Measurements from ENCODE around the gene ITIH4. TPM values are rescaled to one million over a fixed set of nuclear protein-coding genes. Genes with fewer than 3 reads are reported as not detected.

ITIH4 gene
- total RNA-seq, 1 experiment from 2014 or later, result 2.4 TPM

GRCh38 chr3:52836471-52836845 lies 6.0 kb upstream of the ITIH4 start:
- no peak overlapping the region for H3K4me3 Mint-ChIP-seq
- peaks cover 5% of the 10 kb centered on the region; the same call in 1 of the 2 replicates for H3K4me1 Mint-ChIP-seq
- H3K27me3 Mint-ChIP-seq (ENCODE audit: low read depth), result no peaks in the 10 kb centered on the region
- no peak for ATAC-seq
- no peak for TF ChIP-seq PREB (CRISPR knock-in tag; IDR thresholded peaks at IDR 0.05; ENCODE audit: borderline replicate concordance)
- TF ChIP-seq, protein P1, sequence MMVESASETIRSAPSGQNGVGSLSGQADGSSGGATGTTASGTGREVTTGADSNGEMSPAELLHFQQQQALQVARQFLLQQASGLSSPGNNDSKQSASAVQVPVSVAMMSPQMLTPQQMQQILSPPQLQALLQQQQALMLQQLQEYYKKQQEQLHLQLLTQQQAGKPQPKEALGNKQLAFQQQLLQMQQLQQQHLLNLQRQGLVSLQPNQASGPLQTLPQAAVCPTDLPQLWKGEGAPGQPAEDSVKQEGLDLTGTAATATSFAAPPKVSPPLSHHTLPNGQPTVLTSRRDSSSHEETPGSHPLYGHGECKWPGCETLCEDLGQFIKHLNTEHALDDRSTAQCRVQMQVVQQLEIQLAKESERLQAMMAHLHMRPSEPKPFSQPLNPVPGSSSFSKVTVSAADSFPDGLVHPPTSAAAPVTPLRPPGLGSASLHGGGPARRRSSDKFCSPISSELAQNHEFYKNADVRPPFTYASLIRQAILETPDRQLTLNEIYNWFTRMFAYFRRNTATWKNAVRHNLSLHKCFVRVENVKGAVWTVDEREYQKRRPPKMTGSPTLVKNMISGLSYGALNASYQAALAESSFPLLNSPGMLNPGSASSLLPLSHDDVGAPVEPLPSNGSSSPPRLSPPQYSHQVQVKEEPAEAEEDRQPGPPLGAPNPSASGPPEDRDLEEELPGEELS (CRISPR knock-in tag; IDR thresholded peaks at IDR 0.05), result no peak
- TF ChIP-seq ATF2 (CRISPR knock-in tag; IDR thresholded peaks at IDR 0.05; ENCODE audit: borderline replicate concordance, low read depth), result no peak
- TF ChIP-seq, protein P2, sequence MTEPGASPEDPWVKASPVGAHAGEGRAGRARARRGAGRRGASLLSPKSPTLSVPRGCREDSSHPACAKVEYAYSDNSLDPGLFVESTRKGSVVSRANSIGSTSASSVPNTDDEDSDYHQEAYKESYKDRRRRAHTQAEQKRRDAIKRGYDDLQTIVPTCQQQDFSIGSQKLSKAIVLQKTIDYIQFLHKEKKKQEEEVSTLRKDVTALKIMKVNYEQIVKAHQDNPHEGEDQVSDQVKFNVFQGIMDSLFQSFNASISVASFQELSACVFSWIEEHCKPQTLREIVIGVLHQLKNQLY (CRISPR knock-in tag; IDR thresholded peaks at IDR 0.05), result no peak
- no peak for TF ChIP-seq CREM (CRISPR knock-in tag; IDR thresholded peaks at IDR 0.05)
- no peak for TF ChIP-seq KAT7 (CRISPR knock-in tag; IDR thresholded peaks at IDR 0.05; ENCODE audit: borderline replicate concordance)
- no peak for TF ChIP-seq NR2C2 (CRISPR knock-in tag; IDR thresholded peaks at IDR 0.05)
- TF ChIP-seq ERG (CRISPR knock-in tag; IDR thresholded peaks at IDR 0.05), result no peak
- no peak for TF ChIP-seq FOXP1 (CRISPR knock-in tag; IDR thresholded peaks at IDR 0.05; ENCODE audit: borderline replicate concordance)
- TF ChIP-seq RELA (CRISPR knock-in tag; IDR thresholded peaks at IDR 0.05; ENCODE audit: borderline replicate concordance), result no peak
- TF ChIP-seq ZNF263 (CRISPR knock-in tag; IDR thresholded peaks at IDR 0.05; ENCODE audit: low read depth), result no peak
- no peak for TF ChIP-seq FOXK1 (CRISPR knock-in tag; IDR thresholded peaks at IDR 0.05)
- ChIA-PET CTCF (interaction anchor here (0.8 to 1.5 kb wide), 4 partner anchors 15 to 44 kb away, joined by 4 to 10 read pairs (median 6); no protein-coding TSS in a partner anchor), POLR2A (no interaction called here)
- no peak for DNase-seq (ENCODE audit: low spot score)
- H3K36me3 Mint-ChIP-seq, result peaks cover 6% of the 10 kb centered on the region
- no peaks in the 10 kb centered on the region for H3K9me3 Mint-ChIP-seq
- no peak overlapping the region for H3K27ac Mint-ChIP-seq

DNA sequence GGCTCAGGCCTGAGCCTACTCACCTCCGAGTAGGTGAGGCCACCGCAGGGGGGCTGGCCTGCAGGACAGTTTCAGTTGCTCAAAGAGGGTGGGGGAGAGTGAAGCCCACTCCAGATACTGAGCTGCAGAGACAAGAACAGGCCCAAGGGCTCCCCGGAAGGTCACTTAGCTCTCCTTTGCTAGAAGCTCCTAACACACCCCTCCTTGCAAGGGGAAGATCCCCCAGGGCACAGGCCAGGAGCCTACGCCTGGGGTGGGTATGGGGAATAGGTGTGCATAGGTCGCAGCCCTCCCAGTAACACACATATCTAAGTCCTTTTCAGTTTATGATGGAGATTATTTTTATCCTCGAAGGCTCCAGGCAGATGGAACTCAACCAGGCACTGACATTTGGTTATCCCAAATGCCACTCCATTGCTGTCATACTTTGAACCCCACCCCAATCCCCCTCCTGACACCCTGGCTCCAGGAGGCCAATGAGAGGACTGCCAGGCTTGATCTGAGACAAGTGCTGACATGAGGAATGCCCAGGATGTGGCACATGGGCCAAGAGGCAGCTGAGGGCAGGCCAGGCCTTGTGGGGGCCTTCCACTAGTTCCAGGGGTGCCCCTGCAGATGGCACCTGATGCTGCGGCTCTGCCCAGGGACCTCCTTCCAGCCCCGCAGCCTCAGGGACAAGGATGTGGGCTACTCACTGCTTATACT lies 5.4 kb upstream of the ITIH4 start:
- Mint-ChIP-seq H3K36me3 (peaks cover 6% of the 10 kb centered on the region), H3K4me3 (no peak overlapping the region), H3K27me3 (ENCODE audit: low read depth) (no peaks in the 10 kb centered on the region), H3K27ac (no peak overlapping the region), H3K4me1 (peaks cover 5% of the 10 kb centered on the region; the same call in 1 of the 2 replicates), H3K9me3 (no peaks in the 10 kb centered on the region)
- DNase-seq (ENCODE audit: low spot score) (no peak), ATAC-seq (no peak)
- ChIA-PET CTCF (interaction anchor here (0.7 to 1.0 kb wide), 2 partner anchors 15 to 43 kb away, joined by 3 to 5 read pairs; no protein-coding TSS in a partner anchor), POLR2A (no interaction called here)
- TF ChIP-seq HMGA2 (CRISPR knock-in tag; IDR thresholded peaks at IDR 0.05) (no peak), PRRX2 (CRISPR knock-in tag; IDR thresholded peaks at IDR 0.05) (no peak)
